OCI-LY1 (cell line): Measurements from ENCODE around the gene LRRC34.

Experiments
- CTCF ChIP-seq: fragments of 200-600 bp; sonication (generic), shearing (Covaris generic); IDR thresholded peaks from 2 replicates; pipeline ENCODE4 v1.5.1; 2017; ENCODE audit warnings: mild to moderate bottlenecking, antibody characterized with exemption, low read length, moderate library complexity, mixed read lengths
- EZH2 ChIP-seq: fragments of 200-600 bp; sonication (generic), shearing (Covaris generic); IDR thresholded peaks from 2 replicates; pipeline ENCODE4 v1.8.0; 2017; ENCODE audit warnings: borderline replicate concordance, mixed run types, mild to moderate bottlenecking, antibody characterized with exemption, low read length, moderate library complexity, mixed read lengths

DNA sequence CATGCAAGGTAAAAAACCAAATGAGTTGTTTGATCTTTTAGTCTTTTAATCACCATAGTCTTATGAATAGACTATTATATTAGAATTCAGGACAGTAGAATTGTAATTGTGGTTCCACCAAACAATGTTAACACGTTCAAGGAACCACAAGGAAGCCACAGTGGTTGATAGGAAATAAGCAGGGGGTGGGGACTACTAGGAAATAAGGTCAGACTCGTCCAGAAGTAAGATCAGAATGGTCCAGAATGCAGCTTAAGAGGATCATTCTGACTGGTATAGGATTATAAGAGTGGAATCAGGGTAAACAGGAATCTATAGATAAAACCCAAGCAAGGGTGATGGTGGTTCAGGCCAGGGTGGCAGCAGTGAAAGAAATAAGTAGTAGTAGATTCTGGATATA is 32.0 kb downstream of the LRRC34 start:
- TF ChIP-seq CTCF (no peak), EZH2 (no peak)
